Measurements from ENCODE around the gene PTPRU.

The PTPRU gene

GRCh38 chr1:29364101-29364678 is 127.9 kb downstream of the PTPRU start:
- Histone ChIP-seq H3K4me3 (ENCODE audit: low read depth, low read length) (no peak overlapping the region), H3K9me3 (ENCODE audit: severe bottlenecking) (peaks cover 4% of the 10 kb centered on the region), H3K27ac (no peak overlapping the region), H3K27me3 (ENCODE audit: insufficient read depth, low read depth, severe bottlenecking) (no peaks in the 10 kb centered on the region), H3K36me3 (no peaks in the 10 kb centered on the region)
- DNase-seq, result no peak
- TF ChIP-seq CTCF (IDR thresholded peaks at IDR 0.05; ENCODE audit: low read depth, low read length), result no peak

- no peak for DNase-seq
- H3K4me3 ChIP-seq (ENCODE audit: low read depth, low read length), result no peak overlapping the region
- H3K36me3 ChIP-seq, result no peaks in the 10 kb centered on the region
- H3K9me3 ChIP-seq (ENCODE audit: severe bottlenecking), result peaks cover 4% of the 10 kb centered on the region
- TF ChIP-seq CTCF (IDR thresholded peaks at IDR 0.05; ENCODE audit: low read depth, low read length), result no peak
- no peaks in the 10 kb centered on the region for H3K27me3 ChIP-seq (ENCODE audit: insufficient read depth, low read depth, severe bottlenecking)
- H3K27ac ChIP-seq, result no peak overlapping the region
These were observed 129.8 kb downstream of the PTPRU start for GRCh38 chr1:29365906-29366670.

- H3K36me3 ChIP-seq, result no peaks in the 10 kb centered on the region
- TF ChIP-seq CTCF (IDR thresholded peaks at IDR 0.05; ENCODE audit: low read depth, low read length), result peak; percentile 31; the same call in 1 of the 2 replicates
- no peak overlapping the region for H3K27ac ChIP-seq
- H3K9me3 ChIP-seq (ENCODE audit: severe bottlenecking), result peaks cover 4% of the 10 kb centered on the region
- H3K27me3 ChIP-seq (ENCODE audit: insufficient read depth, low read depth, severe bottlenecking), result no peaks in the 10 kb centered on the region
- DNase-seq, result peak; percentile 27
- H3K4me3 ChIP-seq (ENCODE audit: low read depth, low read length), result no peak overlapping the region
These were observed 132.9 kb downstream of the PTPRU start for GRCh38 chr1:29368936-29369932.

GRCh38 chr1:29370067-29370466 is 133.7 kb downstream of the PTPRU start:
- no peaks in the 10 kb centered on the region for H3K36me3 ChIP-seq
- H3K27me3 ChIP-seq (ENCODE audit: insufficient read depth, low read depth, severe bottlenecking), result no peaks in the 10 kb centered on the region
- peaks cover 5% of the 10 kb centered on the region for H3K9me3 ChIP-seq (ENCODE audit: severe bottlenecking)
- H3K27ac ChIP-seq, result no peak overlapping the region
- DNase-seq, result no peak
- no peak overlapping the region for H3K4me3 ChIP-seq (ENCODE audit: low read depth, low read length)
- TF ChIP-seq CTCF (IDR thresholded peaks at IDR 0.05; ENCODE audit: low read depth, low read length), result no peak

- no peak for DNase-seq
- Histone ChIP-seq H3K4me3 (ENCODE audit: low read depth, low read length) (no peak overlapping the region), H3K27ac (no peak overlapping the region), H3K27me3 (ENCODE audit: insufficient read depth, low read depth, severe bottlenecking) (no peaks in the 10 kb centered on the region), H3K36me3 (no peaks in the 10 kb centered on the region), H3K9me3 (ENCODE audit: severe bottlenecking) (peaks cover 5% of the 10 kb centered on the region)
- TF ChIP-seq CTCF (IDR thresholded peaks at IDR 0.05; ENCODE audit: low read depth, low read length), result no peak
These were observed 135.0 kb downstream of the PTPRU start for GRCh38 chr1:29371332-29371731.
